Sigmoid colon (tissue), 4 donors: ENCODE data around the gene PACS1.

Source experiments
- EP300 ChIP-seq, 4 donors: sonication (generic); formaldehyde crosslinking; IDR thresholded peaks; one replicate each; pipeline ENCODE4 v1.6.1; 2017; ENCODE audit warnings: antibody characterized with exemption in 4 of 4
- POLR2A ChIP-seq, 2 donors: fragments of 450-650 bp; IDR thresholded peaks; one replicate each; pipeline ENCODE4 v1.6.1; 2016; ENCODE audit warnings: antibody characterized with exemption in 2 of 2, mild to moderate bottlenecking in 2 of 2, moderate library complexity in 2 of 2
- POLR2AphosphoS5 ChIP-seq, 4 donors: sonication (generic); formaldehyde crosslinking; IDR thresholded peaks; one replicate each; pipeline ENCODE4 v1.6.1; 2017; ENCODE audit warnings: antibody characterized with exemption in 4 of 4
- TF ChIP-seq, protein P1 (sequence below), 4 experiments: fragments of 450-650 bp in 3 of 4; fragments of 200-600 bp in 1 of 4; IDR thresholded peaks; one replicate each; pipeline ENCODE4 v1.5.1; 2016 to 2019; ENCODE audit warnings: antibody characterized with exemption in 4 of 4, mild to moderate bottlenecking in 3 of 4, moderate library complexity in 2 of 4

- TF ChIP-seq POLR2A (IDR thresholded peaks at IDR 0.05), result no peak
- TF ChIP-seq EP300 (IDR thresholded peaks at IDR 0.05), result no peak
- TF ChIP-seq, protein P1, sequence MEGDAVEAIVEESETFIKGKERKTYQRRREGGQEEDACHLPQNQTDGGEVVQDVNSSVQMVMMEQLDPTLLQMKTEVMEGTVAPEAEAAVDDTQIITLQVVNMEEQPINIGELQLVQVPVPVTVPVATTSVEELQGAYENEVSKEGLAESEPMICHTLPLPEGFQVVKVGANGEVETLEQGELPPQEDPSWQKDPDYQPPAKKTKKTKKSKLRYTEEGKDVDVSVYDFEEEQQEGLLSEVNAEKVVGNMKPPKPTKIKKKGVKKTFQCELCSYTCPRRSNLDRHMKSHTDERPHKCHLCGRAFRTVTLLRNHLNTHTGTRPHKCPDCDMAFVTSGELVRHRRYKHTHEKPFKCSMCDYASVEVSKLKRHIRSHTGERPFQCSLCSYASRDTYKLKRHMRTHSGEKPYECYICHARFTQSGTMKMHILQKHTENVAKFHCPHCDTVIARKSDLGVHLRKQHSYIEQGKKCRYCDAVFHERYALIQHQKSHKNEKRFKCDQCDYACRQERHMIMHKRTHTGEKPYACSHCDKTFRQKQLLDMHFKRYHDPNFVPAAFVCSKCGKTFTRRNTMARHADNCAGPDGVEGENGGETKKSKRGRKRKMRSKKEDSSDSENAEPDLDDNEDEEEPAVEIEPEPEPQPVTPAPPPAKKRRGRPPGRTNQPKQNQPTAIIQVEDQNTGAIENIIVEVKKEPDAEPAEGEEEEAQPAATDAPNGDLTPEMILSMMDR (IDR thresholded peaks at IDR 0.05), result no peak
- TF ChIP-seq POLR2AphosphoS5 (IDR thresholded peaks at IDR 0.05), result no peak
These were observed 89.4 kb downstream of the PACS1 start for GRCh38 chr11:66159324-66159984.
